OCI-LY1 (cell line): ENCODE measurements around the gene RAPGEF3.

Source experiments
- EZH2 ChIP-seq: fragments of 200-600 bp; sonication (generic), shearing (Covaris generic); IDR thresholded peaks from 2 replicates; pipeline ENCODE4 v1.8.0; 2017; ENCODE audit warnings: borderline replicate concordance, mixed run types, mild to moderate bottlenecking, antibody characterized with exemption, low read length, moderate library complexity, mixed read lengths
- TF ChIP-seq, protein P1 (sequence below): fragments of 200-600 bp; sonication (generic), shearing (Covaris generic); IDR thresholded peaks from 2 replicates; pipeline ENCODE4 v1.5.1; 2017; ENCODE audit warnings: mild to moderate bottlenecking, antibody characterized with exemption, low read length, moderate library complexity, mixed read lengths

DNA sequence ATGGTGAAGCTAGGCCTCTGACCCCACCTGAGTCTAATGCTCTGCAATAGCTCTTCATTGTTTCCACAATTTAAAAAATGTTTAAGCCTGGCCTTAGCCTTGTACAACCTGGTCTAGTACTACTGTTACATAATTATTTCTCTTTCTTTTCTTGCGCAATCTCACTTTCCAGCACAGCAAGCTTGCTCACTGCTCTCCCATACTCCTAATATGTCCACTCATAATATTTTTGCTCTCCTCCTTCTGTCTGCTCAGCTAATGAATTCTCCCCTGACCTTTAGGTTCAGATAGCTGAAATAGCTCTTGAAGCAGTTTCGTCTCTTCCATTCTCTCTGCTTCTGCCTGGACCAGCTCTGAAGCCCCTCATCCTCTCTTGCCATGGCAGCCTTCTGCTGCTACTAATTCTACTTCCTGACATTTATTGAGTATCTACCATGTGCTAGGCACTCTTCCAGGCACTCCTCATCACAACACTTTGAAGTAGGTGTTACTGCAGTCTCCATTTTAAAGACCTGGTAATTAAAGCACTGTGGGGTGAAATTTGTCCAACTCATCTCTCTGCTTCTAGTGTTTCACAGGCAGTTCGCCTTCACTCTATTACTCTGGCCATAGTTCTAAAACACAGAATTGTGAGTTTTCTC, 11.5 kb upstream of the RAPGEF3 start:
- TF ChIP-seq, protein P1, sequence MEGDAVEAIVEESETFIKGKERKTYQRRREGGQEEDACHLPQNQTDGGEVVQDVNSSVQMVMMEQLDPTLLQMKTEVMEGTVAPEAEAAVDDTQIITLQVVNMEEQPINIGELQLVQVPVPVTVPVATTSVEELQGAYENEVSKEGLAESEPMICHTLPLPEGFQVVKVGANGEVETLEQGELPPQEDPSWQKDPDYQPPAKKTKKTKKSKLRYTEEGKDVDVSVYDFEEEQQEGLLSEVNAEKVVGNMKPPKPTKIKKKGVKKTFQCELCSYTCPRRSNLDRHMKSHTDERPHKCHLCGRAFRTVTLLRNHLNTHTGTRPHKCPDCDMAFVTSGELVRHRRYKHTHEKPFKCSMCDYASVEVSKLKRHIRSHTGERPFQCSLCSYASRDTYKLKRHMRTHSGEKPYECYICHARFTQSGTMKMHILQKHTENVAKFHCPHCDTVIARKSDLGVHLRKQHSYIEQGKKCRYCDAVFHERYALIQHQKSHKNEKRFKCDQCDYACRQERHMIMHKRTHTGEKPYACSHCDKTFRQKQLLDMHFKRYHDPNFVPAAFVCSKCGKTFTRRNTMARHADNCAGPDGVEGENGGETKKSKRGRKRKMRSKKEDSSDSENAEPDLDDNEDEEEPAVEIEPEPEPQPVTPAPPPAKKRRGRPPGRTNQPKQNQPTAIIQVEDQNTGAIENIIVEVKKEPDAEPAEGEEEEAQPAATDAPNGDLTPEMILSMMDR, result no peak
- no peak for TF ChIP-seq EZH2
